ENCODE results near the gene PPP1R14D. TPM values are rescaled to one million over a fixed set of nuclear protein-coding genes. Genes with fewer than 3 reads are reported as not detected.

PPP1R14D gene
- total and polyA plus RNA-seq, 3 experiments from 2014 or later = not detected

GRCh38 chr15:40847223-40847961 lies 18.9 kb upstream of the PPP1R14D start:
- Histone ChIP-seq H3K4me1 (ENCODE audit: insufficient read depth, low read length) (peaks cover 17% of the 10 kb centered on the region), H3K27me3 (ENCODE audit: insufficient read depth, low read length, poor library complexity, severe bottlenecking) (no peaks in the 10 kb centered on the region), H3K4me3 (ENCODE audit: low read length) (no peak overlapping the region), H3K36me3 (ENCODE audit: insufficient read depth, low read length) (no peaks in the 10 kb centered on the region), H3K27ac (ENCODE audit: low read depth, low read length) (peak overlapping the region; percentile 59), H3K9me3 (ENCODE audit: low read length) (no peaks in the 10 kb centered on the region)
- peak overlapping the region in 2 of 7 donors; percentile 25 to 71 for H3K4me3 Mint-ChIP-seq
- POLR2A ChIA-PET = no interaction called here
- H3K4me1 Mint-ChIP-seq = peaks cover 5 to 26% (median 11%) of the 10 kb centered on the region in 3 donors
- peaks cover 11% of the 10 kb centered on the region in 2 donors for H3K27me3 Mint-ChIP-seq
- H3K27ac Mint-ChIP-seq = peak overlapping the region in 2 of 8 donors; percentile 36 to 91
- H3K9me3 Mint-ChIP-seq = no peaks in the 10 kb centered on the region
- no peak for DNase-seq
- peaks cover 0 to 3% (median 0%) of the 10 kb centered on the region in 3 donors for H3K36me3 Mint-ChIP-seq
- CTCF ChIA-PET = interaction anchor here (8.2 kb wide), 1 partner anchor 11 kb away, joined by 64 read pairs; no protein-coding TSS in a partner anchor

- POLR2A ChIA-PET = no interaction called here
- peaks cover 0 to 3% (median 0%) of the 10 kb centered on the region in 3 donors for H3K36me3 Mint-ChIP-seq
- Histone ChIP-seq H3K27me3 (ENCODE audit: insufficient read depth, low read length, poor library complexity, severe bottlenecking) (no peaks in the 10 kb centered on the region), H3K9me3 (ENCODE audit: low read length) (no peaks in the 10 kb centered on the region), H3K4me1 (ENCODE audit: insufficient read depth, low read length) (peaks cover 17% of the 10 kb centered on the region), H3K27ac (ENCODE audit: low read depth, low read length) (peak overlapping the region; percentile 59), H3K36me3 (ENCODE audit: insufficient read depth, low read length) (no peaks in the 10 kb centered on the region), H3K4me3 (ENCODE audit: low read length) (no peak overlapping the region)
- no peaks in the 10 kb centered on the region for H3K9me3 Mint-ChIP-seq
- CTCF ChIA-PET = interaction anchor here (8.2 kb wide), 1 partner anchor 11 kb away, joined by 64 read pairs; no protein-coding TSS in a partner anchor
- H3K4me1 Mint-ChIP-seq = peaks cover 5 to 26% (median 11%) of the 10 kb centered on the region in 3 donors
- no peak overlapping the region for H3K4me3 Mint-ChIP-seq
- peak overlapping the region in 1 of 8 donors; percentile 91 for H3K27ac Mint-ChIP-seq
- no peak for DNase-seq
- H3K27me3 Mint-ChIP-seq = peaks cover 11 to 14% of the 10 kb centered on the region in 2 donors
Measured at GRCh38 chr15:40846841-40847222, 18.3 kb upstream of the PPP1R14D start.

GRCh38 chr15:40845511-40846284 lies 17.2 kb upstream of the PPP1R14D start:
- Mint-ChIP-seq H3K4me3 (peak overlapping the region; percentile 37 to 90 (median 68)), H3K27me3 (peaks cover 11 to 14% of the 10 kb centered on the region in 2 donors), H3K4me1 (peaks cover 5 to 26% (median 11%) of the 10 kb centered on the region in 3 donors), H3K9me3 (no peaks in the 10 kb centered on the region), H3K27ac (peak overlapping the region in 1 of 8 donors; percentile 47), H3K36me3 (peaks cover 0 to 3% (median 0%) of the 10 kb centered on the region in 3 donors)
- ChIA-PET POLR2A (interaction anchor here (0.7 kb wide), 1 partner anchor 46 kb away, joined by 3 read pairs; no protein-coding TSS in a partner anchor), CTCF (interaction anchor here (8.2 kb wide), 1 partner anchor 13 kb away, joined by 64 read pairs; no protein-coding TSS in a partner anchor)
- Histone ChIP-seq H3K27ac (ENCODE audit: low read depth, low read length) (no peak overlapping the region), H3K27me3 (ENCODE audit: insufficient read depth, low read length, poor library complexity, severe bottlenecking) (no peaks in the 10 kb centered on the region), H3K4me1 (ENCODE audit: insufficient read depth, low read length) (peaks cover 17% of the 10 kb centered on the region), H3K36me3 (ENCODE audit: insufficient read depth, low read length) (no peaks in the 10 kb centered on the region), H3K4me3 (ENCODE audit: low read length) (no peak overlapping the region), H3K9me3 (ENCODE audit: low read length) (no peaks in the 10 kb centered on the region)
- no peak for DNase-seq

GRCh38 chr15:40845036-40845435 lies 16.5 kb upstream of the PPP1R14D start:
- DNase-seq = no peak
- Histone ChIP-seq H3K27me3 (ENCODE audit: insufficient read depth, low read length, poor library complexity, severe bottlenecking) (no peaks in the 10 kb centered on the region), H3K36me3 (ENCODE audit: insufficient read depth, low read length) (no peaks in the 10 kb centered on the region), H3K4me3 (ENCODE audit: low read length) (peak overlapping the region; percentile 60), H3K4me1 (ENCODE audit: insufficient read depth, low read length) (peaks cover 17% of the 10 kb centered on the region), H3K27ac (ENCODE audit: low read depth, low read length) (no peak overlapping the region), H3K9me3 (ENCODE audit: low read length) (no peaks in the 10 kb centered on the region)
- peak overlapping the region; percentile 73 to 90 (median 83) for H3K4me3 Mint-ChIP-seq
- peaks cover 10 to 14% of the 10 kb centered on the region in 2 donors for H3K27me3 Mint-ChIP-seq
- H3K36me3 Mint-ChIP-seq = peaks cover 0 to 3% (median 0%) of the 10 kb centered on the region in 3 donors
- ChIA-PET POLR2A (interaction anchor here (0.7 kb wide), 2 partner anchors 47 to 53 kb away, joined by 3 read pairs; no protein-coding TSS in a partner anchor), CTCF (interaction anchor here (1.7 to 8.2 kb wide), 2 partner anchors 13 to 28 kb away, joined by 6 to 64 read pairs; no protein-coding TSS in a partner anchor)
- H3K9me3 Mint-ChIP-seq = no peaks in the 10 kb centered on the region
- H3K27ac Mint-ChIP-seq = peak overlapping the region in 2 of 8 donors; percentile 75 to 87
- H3K4me1 Mint-ChIP-seq = peaks cover 5 to 26% (median 11%) of the 10 kb centered on the region in 3 donors

GRCh38 chr15:40844696-40845030 lies 16.2 kb upstream of the PPP1R14D start:
- H3K9me3 Mint-ChIP-seq = no peaks in the 10 kb centered on the region
- peaks cover 10 to 14% of the 10 kb centered on the region in 2 donors for H3K27me3 Mint-ChIP-seq
- Histone ChIP-seq H3K27ac (ENCODE audit: low read depth, low read length) (no peak overlapping the region), H3K4me3 (ENCODE audit: low read length) (peak overlapping the region; percentile 60), H3K4me1 (ENCODE audit: insufficient read depth, low read length) (peaks cover 17% of the 10 kb centered on the region), H3K36me3 (ENCODE audit: insufficient read depth, low read length) (no peaks in the 10 kb centered on the region), H3K9me3 (ENCODE audit: low read length) (no peaks in the 10 kb centered on the region), H3K27me3 (ENCODE audit: insufficient read depth, low read length, poor library complexity, severe bottlenecking) (no peaks in the 10 kb centered on the region)
- peaks cover 0 to 3% (median 0%) of the 10 kb centered on the region in 3 donors for H3K36me3 Mint-ChIP-seq
- H3K4me1 Mint-ChIP-seq = peaks cover 5 to 26% (median 11%) of the 10 kb centered on the region in 3 donors
- DNase-seq = peak in 2 of 5 donors; percentile 29 to 53
- CTCF ChIA-PET = interaction anchor here (1.7 to 8.2 kb wide), 2 partner anchors 14 to 29 kb away, joined by 6 to 64 read pairs; no protein-coding TSS in a partner anchor
- POLR2A ChIA-PET = interaction anchor here (0.7 kb wide), 1 partner anchor 53 kb away, joined by 3 read pairs; no protein-coding TSS in a partner anchor
- H3K27ac Mint-ChIP-seq = peak overlapping the region in 2 of 8 donors; percentile 75 to 87
- peak overlapping the region; percentile 73 to 90 (median 83) for H3K4me3 Mint-ChIP-seq

GRCh38 chr15:40843885-40844695 lies 15.6 kb upstream of the PPP1R14D start, which contains the start of gene SPINT1:
Gene SPINT1 (plus strand): TSS chr15:40844048. CDS start chr15:40844555, 507 bp downstream.
- peaks cover 17% of the 10 kb centered on the region for H3K4me1 ChIP-seq (ENCODE audit: insufficient read depth, low read length)
- peaks cover 0 to 3% (median 0%) of the 10 kb centered on the region in 3 donors for H3K36me3 Mint-ChIP-seq
- peak within 1 kb of the TSS; percentile 81 to 90 (median 83) for H3K4me3 Mint-ChIP-seq
- peaks cover 5 to 26% (median 11%) of the 10 kb centered on the region in 3 donors for H3K4me1 Mint-ChIP-seq
- H3K36me3 ChIP-seq (ENCODE audit: insufficient read depth, low read length) = no peaks in the 10 kb centered on the region
- POLR2A ChIA-PET = interaction anchor here (0.7 kb wide), 1 partner anchor 53 kb away, joined by 3 read pairs; no protein-coding TSS in a partner anchor
- H3K27ac ChIP-seq (ENCODE audit: low read depth, low read length) = no peak within 1 kb of the TSS
- no peaks in the 10 kb centered on the region for H3K9me3 Mint-ChIP-seq
- CTCF ChIA-PET = interaction anchor here (1.0 to 8.2 kb wide), 3 partner anchors 14 to 48 kb away, joined by 3 to 64 read pairs (median 6); no protein-coding TSS in a partner anchor
- H3K9me3 ChIP-seq (ENCODE audit: low read length) = no peaks in the 10 kb centered on the region
- H3K27ac Mint-ChIP-seq = peak within 1 kb of the TSS in 3 of 8 donors; percentile 66 to 87 (median 75)
- peak in 3 of 5 donors; percentile 6 to 21 (median 13) for DNase-seq
- no peaks in the 10 kb centered on the region for H3K27me3 ChIP-seq (ENCODE audit: insufficient read depth, low read length, poor library complexity, severe bottlenecking)
- peaks cover 10 to 14% of the 10 kb centered on the region in 2 donors for H3K27me3 Mint-ChIP-seq
- H3K4me3 ChIP-seq (ENCODE audit: low read length) = peak within 1 kb of the TSS; percentile 60
